Medulla oblongata (tissue), 1 donor: ENCODE measurements around the gene FGFR2.
A peak's percentile ranks its signal among the peaks of the same experiment; 100 is the strongest.

Source experiments
- DNase-seq: peaks from one replicate; pipeline ENCODE4 v3.0.0-alpha.2; 2015; ENCODE audit errors: extremely low spot score

FGFR2 gene

DNA sequence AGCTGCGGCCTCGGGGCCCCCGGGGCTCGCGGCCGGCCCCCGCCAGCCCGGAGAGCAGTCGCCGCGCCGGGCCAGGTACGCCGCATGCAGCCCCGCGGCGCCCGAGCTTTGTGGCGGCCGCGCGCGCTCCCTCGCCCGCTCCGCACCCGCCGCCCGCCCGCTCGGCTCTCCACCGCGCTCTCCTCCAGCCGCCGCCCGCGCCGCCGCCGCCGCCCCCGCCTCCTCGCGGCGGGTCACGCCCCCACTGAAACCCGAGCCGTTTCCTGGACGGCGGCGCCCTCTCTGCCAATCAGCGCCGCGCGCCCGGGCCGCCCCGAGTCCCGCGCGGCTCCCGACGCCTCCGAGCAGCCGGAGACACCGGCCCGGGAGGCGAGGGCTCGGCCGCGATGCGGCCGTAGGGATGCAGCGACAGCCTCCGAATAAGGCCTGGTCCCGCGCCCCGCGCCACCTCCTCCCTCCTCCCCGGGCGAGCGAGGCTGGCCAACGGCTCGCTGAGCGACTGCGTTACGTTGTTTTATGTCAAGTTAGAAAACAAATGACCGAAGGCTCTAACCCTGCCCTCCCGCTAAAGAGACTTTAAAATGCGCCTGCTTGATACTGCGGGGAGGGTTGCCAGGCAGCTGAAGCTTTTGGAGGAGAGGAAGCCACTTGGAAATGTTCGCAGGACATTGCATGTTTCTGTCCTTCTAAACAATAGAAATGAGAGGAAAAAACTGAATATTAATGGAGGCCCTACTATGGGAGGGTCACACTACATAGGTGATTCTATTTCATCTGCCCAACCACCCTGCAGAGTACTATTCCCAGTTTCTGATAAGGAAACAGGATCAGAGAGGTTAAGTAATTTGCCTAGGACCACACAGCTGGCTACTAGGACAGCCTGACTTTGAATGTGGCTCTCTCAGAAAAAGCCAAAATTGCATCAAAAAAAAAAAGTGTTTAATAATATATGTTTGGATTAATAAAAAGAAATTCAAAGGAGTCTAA lies at the start of gene FGFR2:
Gene FGFR2 (minus strand): TSS at position 182 of the 987 bp plus-strand sequence. CDS start 4,627 bp downstream, outside the sequence.
- peak; percentile 88 for DNase-seq

DNA sequence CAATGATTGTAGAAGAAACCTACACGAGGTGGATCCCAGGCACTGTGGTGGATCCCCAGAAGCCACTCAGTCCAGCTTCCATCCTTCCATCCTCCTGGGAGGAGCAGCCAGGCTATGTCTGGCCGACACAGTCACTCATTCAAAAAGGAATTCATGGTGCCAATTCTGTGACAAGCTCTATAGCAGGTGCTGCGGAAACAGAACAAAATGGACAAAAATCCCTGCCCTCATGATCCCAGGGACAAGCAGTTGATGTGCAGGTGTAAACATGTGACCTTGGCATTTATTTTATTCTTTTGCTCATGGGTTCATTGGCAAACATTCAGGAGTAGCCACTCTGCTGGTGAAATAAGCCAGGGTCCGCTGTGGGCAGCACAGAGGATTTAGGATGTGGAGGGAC lies 49.2 kb upstream of the FGFR2 start:
- DNase-seq, result no peak

DNA sequence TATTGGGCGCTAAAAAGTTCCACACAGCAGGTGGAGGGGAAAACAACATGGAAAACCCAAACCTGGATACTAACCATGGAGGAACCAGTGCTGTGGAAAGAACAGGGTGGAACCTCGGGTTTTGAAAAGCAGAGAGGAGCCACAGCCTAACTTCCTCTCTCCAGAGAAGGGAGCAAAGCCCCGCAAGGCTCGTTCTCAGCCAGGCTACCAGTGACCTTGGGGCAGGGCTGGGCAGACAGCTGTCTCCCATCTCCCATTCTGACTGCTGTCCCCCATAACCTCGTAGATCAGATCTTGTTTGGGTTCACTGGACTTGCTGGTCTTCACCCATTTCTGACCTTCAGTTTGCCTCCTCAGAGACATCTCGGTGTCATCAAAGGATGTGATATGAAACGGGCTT lies 47.5 kb upstream of the FGFR2 start:
- no peak for DNase-seq

DNA sequence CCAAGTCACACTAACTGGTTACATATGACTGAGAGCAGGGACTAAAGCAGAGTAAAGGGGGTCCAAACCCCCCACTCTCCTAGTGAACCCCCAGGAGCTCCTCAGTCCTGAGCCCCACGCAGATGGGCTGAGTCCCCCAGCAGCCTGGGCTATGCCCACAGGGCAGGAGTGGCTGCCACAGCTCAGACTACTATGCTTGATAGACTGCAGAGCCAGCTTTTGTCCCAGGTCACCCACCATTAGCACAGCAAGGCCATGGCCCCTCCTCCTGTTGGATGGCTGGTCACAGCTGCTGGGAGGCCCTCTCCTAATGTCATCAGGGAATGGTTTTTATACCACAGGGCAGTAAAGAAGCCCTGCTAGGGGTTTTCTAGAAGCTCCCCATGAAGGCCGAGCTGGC lies 46.3 kb upstream of the FGFR2 start:
- no peak for DNase-seq

DNA sequence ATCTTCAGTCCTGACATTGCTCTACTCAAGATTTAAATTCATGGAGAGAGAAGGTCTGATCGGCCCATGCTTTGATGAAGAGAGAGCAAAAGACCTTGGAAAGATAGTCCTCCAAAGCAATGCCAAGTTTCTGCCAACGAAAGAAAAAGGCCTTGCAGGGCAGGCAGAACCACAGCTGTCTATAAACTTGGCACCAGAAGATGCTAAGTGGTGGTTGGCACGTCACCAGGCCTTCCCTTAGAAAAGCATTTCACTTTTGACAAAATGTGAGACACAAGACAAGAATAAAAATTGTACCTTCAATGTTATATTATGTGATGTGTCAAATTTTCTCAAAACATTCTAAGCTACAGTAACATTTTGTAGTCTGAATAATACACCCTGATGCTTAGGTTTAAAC lies 42.0 kb upstream of the FGFR2 start:
- DNase-seq, result no peak

- no peak for DNase-seq
Measured at GRCh38 chr10:121639416-121639815, 41.2 kb upstream of the FGFR2 start.

DNA sequence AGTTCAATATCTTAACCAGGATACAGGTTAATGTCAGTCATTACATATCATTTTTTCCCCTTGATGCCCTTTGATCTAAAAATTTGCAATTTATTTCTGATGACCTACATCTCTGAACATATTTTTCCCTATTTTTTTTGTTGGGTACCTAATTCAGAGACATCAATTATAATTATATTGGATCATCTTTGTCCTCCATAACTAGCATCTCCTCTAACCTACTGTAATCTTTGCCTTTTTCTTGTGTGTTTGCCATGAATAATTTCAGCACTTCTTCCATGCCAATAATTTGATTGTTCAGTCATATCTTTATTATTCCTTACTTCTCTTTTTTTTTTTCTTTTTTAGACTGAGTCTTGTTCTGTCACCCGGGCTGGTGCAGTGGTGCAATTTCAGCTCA lies 39.2 kb upstream of the FGFR2 start:
- no peak for DNase-seq

DNA sequence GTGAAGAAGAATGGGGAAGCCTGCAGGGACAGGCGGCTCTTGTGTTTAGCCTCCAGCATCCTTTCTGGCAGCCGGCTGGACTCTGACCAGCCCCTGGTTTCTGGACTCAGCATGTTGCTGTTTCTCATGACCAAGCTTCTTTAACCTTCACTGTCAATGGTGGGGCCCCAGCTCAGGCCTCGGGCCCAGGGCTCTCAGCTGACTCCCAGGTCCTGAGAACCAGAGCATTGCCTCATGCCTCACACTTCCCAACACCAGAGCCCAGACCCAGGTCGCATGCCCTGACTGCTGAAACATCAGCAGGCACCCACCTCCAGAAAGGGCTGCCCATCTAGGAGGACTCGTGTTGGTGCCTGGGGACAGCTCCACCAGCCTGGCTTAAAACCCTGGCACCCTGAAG lies 34.8 kb upstream of the FGFR2 start:
- no peak for DNase-seq

DNA sequence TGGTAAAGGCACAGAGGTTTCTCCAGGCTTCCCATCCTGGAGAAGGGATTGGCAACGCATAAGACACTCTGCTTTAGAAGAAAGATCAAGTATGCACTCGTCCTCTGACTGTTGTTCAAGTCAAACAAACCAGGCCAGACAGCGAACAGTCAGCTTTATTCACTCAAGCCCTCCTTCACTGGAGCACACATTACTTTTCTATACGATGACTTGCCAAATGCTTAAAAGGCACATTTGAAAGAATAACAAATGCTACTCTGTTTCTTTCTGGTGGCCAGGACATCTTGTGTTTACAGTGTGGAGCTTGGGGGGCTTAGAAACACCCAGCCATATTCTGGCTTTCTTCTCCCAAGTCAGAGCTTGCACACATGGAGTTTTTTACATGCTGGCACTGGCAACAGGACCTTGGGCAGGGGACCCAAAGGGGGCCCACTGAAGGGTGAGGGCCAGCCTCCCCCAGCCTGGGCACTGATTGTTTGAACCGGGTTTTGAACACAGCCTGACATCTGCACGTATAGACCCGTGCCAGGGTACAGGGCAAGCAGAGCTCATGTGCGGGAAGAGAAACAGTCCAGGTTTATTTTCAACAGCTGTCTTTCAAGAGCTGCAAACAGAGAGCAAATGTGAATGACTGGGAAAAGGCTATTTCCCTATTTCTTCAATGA lies 33.3 kb upstream of the FGFR2 start:
- DNase-seq, result peak; percentile 56

DNA sequence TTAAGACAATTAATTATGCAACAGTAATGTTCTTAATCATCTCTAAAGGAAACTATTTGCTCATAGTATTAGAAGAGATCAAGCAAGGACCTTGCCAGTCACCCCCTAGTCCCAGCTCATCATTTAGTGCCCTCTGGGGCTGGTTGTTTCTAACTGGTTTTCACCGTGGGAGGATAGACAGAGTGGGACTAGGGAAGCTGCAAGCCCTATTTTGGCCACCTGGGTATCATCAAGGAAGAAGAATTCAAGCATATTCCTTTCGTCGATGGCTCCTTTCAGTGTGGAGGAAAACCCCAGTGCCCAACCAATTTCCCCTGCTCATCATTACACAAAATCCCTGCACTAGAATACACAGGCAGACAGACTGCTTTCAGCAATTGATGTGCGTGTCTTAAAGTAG lies 30.6 kb upstream of the FGFR2 start:
- no peak for DNase-seq

- peak; percentile 46 for DNase-seq
Measured at GRCh38 chr10:121627876-121628581, 29.8 kb upstream of the FGFR2 start.

DNA sequence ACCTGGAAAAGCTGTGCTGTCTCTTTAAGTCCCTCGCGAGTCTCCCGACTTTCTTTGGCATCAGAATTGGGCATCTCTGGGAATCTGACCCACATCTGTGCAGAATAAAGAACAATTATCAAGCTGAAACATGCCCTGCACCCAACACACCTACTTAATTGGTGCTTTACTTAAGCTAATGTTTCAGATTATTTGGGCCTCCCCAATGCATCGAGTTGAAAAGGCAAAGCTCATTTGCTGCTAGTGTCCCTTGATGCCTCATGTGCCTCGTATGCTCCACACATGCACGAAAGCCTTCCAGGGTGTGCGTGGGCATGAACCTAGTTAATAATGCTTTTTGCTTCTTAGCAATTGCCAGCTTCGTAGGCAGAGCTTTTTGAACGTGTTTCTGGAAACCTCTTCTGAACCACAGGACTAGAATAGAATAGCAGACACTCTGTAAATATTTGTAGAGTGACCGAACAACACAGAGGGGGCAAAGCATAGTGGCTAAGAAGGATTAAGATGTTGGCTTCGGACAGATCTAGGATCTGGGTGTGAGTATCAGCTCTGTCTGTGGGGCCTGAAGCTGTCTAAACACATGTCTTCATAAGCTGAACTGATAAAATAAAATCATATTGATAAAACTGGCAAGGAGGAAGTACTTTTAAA lies 26.7 kb upstream of the FGFR2 start:
- DNase-seq, result no peak

DNA sequence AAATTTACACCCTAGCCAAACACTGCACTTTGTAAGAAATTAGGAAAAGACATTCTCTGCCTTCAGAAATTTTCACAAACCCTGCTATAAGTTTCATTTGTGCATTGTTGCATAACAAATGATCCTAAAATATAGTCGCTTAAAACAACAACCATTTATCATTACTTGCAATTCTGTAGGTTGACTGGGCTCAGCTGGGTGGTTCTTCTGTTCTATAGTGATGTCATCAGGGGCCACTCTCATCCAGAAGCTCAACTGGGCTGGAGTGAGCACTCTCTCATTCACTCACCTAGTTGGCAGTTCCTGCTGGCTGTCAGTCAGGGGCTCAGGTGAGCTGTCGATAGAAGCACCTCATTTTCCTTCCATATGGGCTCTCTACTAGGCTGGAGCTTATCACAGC lies 20.7 kb upstream of the FGFR2 start:
- DNase-seq, result no peak

- DNase-seq, result peak; percentile 93
Measured at GRCh38 chr10:121617176-121617575, 18.9 kb upstream of the FGFR2 start.

DNA sequence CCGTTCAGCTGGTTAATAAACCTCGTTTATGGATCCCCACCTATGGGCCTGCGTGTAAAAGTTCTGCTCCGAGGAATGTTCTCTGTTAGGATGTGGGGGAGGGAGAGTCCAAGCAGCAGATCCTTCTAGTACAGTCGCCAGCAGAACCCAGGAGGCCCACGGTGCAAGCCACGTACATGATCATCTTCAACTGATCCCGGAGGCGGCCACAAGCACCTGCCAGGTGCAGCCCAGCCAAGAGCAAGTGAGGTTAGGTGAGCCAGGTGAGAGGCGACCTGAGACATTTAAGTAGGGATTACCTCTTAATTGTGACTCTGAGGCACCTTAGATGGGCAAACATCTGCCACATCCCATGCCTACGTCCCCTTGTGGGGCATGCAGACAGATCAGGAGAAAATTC lies 18.0 kb upstream of the FGFR2 start:
- no peak for DNase-seq

DNA sequence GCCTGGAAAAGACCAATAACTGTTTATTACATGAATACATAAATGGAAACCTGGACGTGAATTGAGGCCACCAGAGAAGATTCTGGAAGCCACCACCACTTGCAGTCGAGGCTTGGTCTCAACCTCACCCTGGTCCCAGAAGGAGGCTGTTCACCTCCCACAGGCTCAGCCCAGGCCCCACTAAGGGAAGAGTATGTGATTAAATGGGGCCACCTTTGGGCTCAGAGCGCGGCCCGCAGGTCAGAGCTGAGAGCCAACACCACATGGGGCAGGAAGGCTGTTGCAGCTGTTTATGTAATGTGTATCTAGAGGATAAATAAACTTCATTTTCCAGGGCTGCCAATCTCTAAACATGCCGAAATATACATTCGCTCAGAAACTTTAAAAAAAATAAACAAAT lies 17.6 kb upstream of the FGFR2 start:
- no peak for DNase-seq

- DNase-seq, result no peak
Measured at GRCh38 chr10:121615435-121615793, 17.2 kb upstream of the FGFR2 start.

DNA sequence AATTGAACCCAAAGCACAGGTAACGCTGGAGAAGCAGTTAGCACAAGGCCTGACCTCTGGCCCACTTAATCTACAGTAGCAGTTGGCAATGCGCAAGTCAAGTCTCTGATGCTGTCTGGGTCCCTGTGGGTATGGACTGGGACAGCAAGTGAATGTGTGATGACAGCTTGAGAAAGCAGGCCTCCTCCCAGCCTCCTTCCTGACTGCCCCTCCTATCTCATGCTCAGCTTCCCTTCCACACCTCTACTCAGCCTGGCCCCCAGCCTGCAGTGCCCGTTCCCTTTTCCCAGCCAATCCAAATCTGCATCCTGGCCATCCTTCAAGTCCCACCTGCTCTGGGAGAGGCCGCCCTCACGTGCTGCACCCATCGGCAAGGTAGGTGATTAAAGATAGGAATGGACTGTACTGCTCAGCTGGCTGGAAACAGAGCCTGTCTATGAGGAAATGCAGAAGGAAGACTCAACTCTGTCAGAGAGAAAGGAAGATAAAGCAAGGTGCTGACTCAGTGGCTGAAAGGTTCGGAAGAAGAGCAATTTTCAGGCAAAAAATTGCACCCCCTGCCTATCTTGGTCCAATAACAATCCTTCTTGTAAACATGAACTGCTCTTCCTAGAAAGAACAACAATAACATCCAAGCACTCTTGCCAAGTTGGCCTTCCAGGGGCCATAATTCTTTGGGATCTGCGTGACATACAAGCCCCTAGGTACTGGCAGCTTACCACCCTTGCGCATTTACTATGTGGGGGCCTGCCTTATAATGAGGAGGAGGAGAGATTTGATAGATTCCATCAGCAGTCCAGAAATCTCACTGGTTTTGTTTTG lies 16.6 kb upstream of the FGFR2 start:
- no peak for DNase-seq

GRCh38 chr10:121613456-121613855 lies 15.2 kb upstream of the FGFR2 start:
- no peak for DNase-seq

GRCh38 chr10:121611393-121612159 lies 13.3 kb upstream of the FGFR2 start:
- DNase-seq, result no peak
